COLO668 (cell line): ENCODE measurements around the gene FIP1L1.

Experiments used
- DNase-seq: peaks from one replicate; lab custom pipeline; 2025; ENCODE audit not compliant: unreplicated experiment; lab: John Stamatoyannopoulos, UW

Gene FIP1L1

DNA sequence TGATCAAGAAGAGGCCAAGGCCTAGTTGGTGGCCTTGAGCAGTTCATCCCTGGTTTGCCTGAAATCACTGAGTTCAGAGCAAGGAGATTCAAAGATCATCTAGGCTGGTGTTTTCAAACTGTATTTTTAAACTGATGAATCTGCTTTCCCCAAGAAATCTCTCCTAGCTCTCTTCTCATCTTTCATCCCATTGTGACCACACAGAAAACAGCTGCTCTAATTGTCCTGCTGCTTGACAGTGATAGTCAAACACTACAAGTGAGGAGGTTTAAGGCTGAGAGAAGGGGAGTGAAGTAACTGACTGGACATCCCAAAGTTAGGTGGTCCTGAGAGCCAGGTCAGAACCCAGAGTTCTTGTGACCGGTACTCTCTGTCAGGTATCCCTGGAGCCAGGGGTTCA lies 122.3 kb downstream of the FIP1L1 start:
- no peak for DNase-seq

DNA sequence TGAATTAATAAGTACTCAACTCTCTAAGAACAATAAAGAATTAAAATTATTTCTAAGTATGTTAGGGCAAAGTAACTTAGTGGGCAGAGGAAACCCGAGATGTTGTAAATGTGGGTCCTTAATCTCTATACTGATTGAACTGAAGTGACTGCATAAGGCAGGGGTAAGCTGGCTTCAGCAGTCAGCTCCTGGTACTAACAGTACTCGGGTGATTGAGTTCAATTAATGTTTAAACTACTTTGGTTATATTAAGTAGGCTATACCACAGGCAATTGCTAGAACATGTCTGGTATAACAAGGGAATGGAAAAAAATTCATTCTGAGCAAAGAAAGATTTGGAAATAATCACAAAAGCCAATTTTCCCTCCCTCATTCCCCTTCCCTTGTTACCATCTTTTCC lies 123.1 kb downstream of the FIP1L1 start:
- DNase-seq, result no peak

GRCh38 chr4:53501561-53501960 lies 124.1 kb downstream of the FIP1L1 start:
- no peak for DNase-seq

GRCh38 chr4:53502094-53502493 lies 124.7 kb downstream of the FIP1L1 start:
- DNase-seq, result no peak

- no peak for DNase-seq
Observed at GRCh38 chr4:53505947-53506346, 128.5 kb downstream of the FIP1L1 start.

DNA sequence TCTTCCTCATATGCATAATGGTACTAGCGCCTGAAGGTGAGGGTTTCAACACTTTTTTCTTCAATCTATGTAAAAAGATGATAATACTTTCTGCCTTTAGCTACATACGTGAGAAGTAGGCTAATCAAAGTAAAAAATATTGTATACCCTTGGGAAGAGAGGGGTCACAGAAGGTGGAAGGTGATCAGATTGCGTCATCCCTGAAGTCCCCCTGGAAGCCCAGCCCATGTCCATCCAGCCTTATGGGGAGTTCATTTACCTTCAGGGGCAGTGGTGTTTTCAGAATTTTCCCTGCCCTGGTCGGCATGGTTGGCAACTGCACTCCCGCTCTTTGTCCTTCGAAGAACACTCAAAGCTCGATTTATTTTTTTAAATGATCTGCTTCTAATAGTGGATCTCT lies 129.6 kb downstream of the FIP1L1 start:
- no peak for DNase-seq

- DNase-seq, result no peak
Observed at GRCh38 chr4:53507671-53508286, 130.3 kb downstream of the FIP1L1 start.

DNA sequence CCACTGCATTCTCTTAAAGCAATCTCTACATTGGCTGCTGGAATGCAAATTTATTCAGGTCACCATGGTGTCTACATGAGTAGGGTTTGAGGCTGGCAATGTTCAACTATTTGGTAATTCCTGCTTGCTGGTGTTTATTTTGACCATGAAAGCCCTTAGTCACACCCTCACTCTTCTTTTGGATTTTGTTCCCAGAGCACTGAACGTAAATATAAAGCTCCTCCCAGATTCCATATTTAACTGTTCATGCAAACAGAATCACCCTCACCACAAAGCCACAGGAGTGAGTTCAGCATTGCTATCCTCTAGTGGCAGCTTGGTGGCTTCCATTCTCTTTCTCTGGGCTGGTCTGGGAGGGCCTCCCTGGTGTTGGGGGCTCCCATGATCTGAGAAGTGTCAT lies 131.0 kb downstream of the FIP1L1 start:
- DNase-seq, result no peak

DNA sequence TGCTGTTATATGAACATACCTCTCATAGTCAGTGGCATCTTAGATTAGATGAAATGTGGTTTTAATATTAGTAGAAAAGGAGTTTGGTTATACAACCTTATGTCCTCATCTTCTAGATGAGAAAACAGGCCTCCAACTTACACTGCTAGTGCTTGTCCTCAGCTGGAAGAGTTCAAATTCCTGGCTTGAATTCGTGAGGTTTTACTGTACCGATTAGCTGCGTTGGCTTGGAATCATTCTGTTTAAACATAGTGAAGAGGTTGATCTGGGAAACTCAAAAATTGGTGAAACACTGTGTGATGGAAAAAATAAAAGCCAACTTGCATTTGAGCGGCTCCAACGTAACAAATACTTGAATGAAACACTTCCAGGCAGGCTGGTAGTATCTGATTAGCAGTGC lies 132.9 kb downstream of the FIP1L1 start:
- DNase-seq, result no peak
